K562 (cell line): ENCODE measurements around the gene TRAPPC5. TPM values are rescaled to one million over a fixed set of nuclear protein-coding genes. Genes with fewer than 3 reads are reported as not detected.

Source experiments
- CBFA2T3 ChIP-seq: fragments of 450-650 bp; IDR thresholded peaks from 2 replicates; pipeline ENCODE4 v1.6.1; 2017
- CBX5 ChIP-seq: IDR thresholded peaks from 2 replicates; pipeline ENCODE4 v1.6.1; 2014; ENCODE audit warnings: low read depth, borderline replicate concordance
- E2F1 ChIP-seq: sonication (generic); formaldehyde crosslinking; IDR thresholded peaks from 2 replicates; pipeline ENCODE4 v1.8.1; 2023; ENCODE audit warnings: mild to moderate bottlenecking, missing genetic modification reagents, moderate library complexity
- ETS2 ChIP-seq: IDR thresholded peaks from 2 replicates; pipeline ENCODE4 v1.6.1; 2016; ENCODE audit warnings: borderline replicate concordance, missing genetic modification characterization, mild to moderate bottlenecking, moderate library complexity, missing compliant biosample characterization; ENCODE audit not compliant: poor library complexity, severe bottlenecking
- GABPA ChIP-seq: fragments of 200-800 bp; sonication (Bioruptor generic); conservative IDR thresholded peaks from 2 replicates; pipeline ENCODE4 v1.6.1; 2016; ENCODE audit warnings: low read depth, missing genetic modification characterization, missing compliant biosample characterization
- KAT8 ChIP-seq: fragments of 450-650 bp; IDR thresholded peaks from 2 replicates; pipeline ENCODE4 v1.6.1; 2016; ENCODE audit warnings: low read depth, mild to moderate bottlenecking
- KLF6 ChIP-seq: fragments of 250-450 bp; sonication (Bioruptor Pico); IDR thresholded peaks from 2 replicates; pipeline ENCODE4 v1.4.0; 2020; ENCODE audit warnings: mild to moderate bottlenecking, moderate library complexity, borderline replicate concordance
- NBN ChIP-seq: fragments of 450-650 bp; IDR thresholded peaks from 2 replicates; pipeline ENCODE4 v1.6.1; 2016; ENCODE audit warnings: low read depth, mild to moderate bottlenecking
- NKRF ChIP-seq: fragments of 450-650 bp; IDR thresholded peaks from 2 replicates; pipeline ENCODE4 v1.6.1; 2016; ENCODE audit warnings: borderline replicate concordance
- RAD21 ChIP-seq, 2 experiments: fragments of 250-450 bp in 1 of 2; fragments of 450-650 bp in 1 of 2; sonication (Bioruptor Pico) in 1 of 2; formaldehyde crosslinking in 1 of 2; IDR thresholded peaks in 1 of 2; conservative IDR thresholded peaks in 1 of 2; 2 replicates each; pipeline versions ENCODE4 v1.4.0 to v1.8.0; 2020 to 2022; ENCODE audit warnings: mild to moderate bottlenecking in 2 of 2, moderate library complexity in 1 of 2
- SAFB ChIP-seq: fragments of 200-400 bp; formaldehyde crosslinking; IDR thresholded peaks from 2 replicates; pipeline ENCODE4 v1.6.1; 2017; ENCODE audit warnings: low read depth, low read length, borderline replicate concordance
- SLC30A9 ChIP-seq: fragments of 250-450 bp; sonication (Bioruptor Pico); IDR thresholded peaks from 2 replicates; pipeline ENCODE4 v1.8.0; 2022; ENCODE audit warnings: mild to moderate bottlenecking, moderate library complexity
- SMARCC2 ChIP-seq: fragments of 450-650 bp; IDR thresholded peaks from 2 replicates; pipeline ENCODE4 v1.6.1; 2017; ENCODE audit warnings: antibody characterized with exemption, moderate library complexity, mild to moderate bottlenecking, low read depth
- TAF7 ChIP-seq: fragments of 450-650 bp; IDR thresholded peaks from 2 replicates; pipeline ENCODE4 v1.6.1; 2016; ENCODE audit warnings: missing genetic modification characterization, missing compliant biosample characterization
- THAP12 ChIP-seq: fragments of 250-450 bp; sonication (Bioruptor Pico); IDR thresholded peaks from 2 replicates; pipeline ENCODE4 v1.9.0; 2021; ENCODE audit warnings: mild to moderate bottlenecking, inconsistent platforms
- TSHZ1 ChIP-seq: fragments of 250-450 bp; sonication (Bioruptor Pico); IDR thresholded peaks from 2 replicates; pipeline ENCODE4 v1.4.0; 2020; ENCODE audit warnings: mild to moderate bottlenecking, moderate library complexity
- XRCC3 ChIP-seq: fragments of 450-650 bp; IDR thresholded peaks from 2 replicates; pipeline ENCODE4 v1.6.1; 2017; ENCODE audit warnings: mild to moderate bottlenecking, moderate library complexity
- ZBTB8A ChIP-seq: fragments of 450-650 bp; IDR thresholded peaks from 2 replicates; pipeline ENCODE4 v1.6.1; 2018; ENCODE audit warnings: mild to moderate bottlenecking, moderate library complexity; ENCODE audit not compliant: partially characterized antibody
- ZNF354B ChIP-seq: fragments of 250-450 bp; sonication (Bioruptor Pico); IDR thresholded peaks from 2 replicates; pipeline ENCODE4 v1.4.0; 2020
- ZNF766 ChIP-seq: fragments of 200-800 bp; sonication (Bioruptor generic); conservative IDR thresholded peaks from 2 replicates; pipeline ENCODE4 v1.6.1; 2016; ENCODE audit warnings: missing genetic modification characterization, missing compliant biosample characterization
- polyA plus RNA-seq, 8 experiments: library from polyadenylated mRNA; depleted of rRNA in 4 of 8; stranded (reverse) in 5 of 8; unstranded in 3 of 8; fragments of >200 nt; fragmentation: Nextera tagmentation in 2 of 8; fragmentation: Illumina TruSeq in 1 of 8; extraction: Ambion mirVana in 2 of 8; extraction: Trizol in 1 of 8; gene quantifications; 2 replicates each; pipeline versions ENCODE4 v1.2.1 to v1.2.3, GENCODE V29; 2011 to 2014; ENCODE audit warnings: inconsistent platforms in 1 of 8, missing spikeins in 1 of 8
- total RNA-seq, 7 experiments: library from RNA; depleted of rRNA in 6 of 7; stranded (reverse); fragments of >200 nt in 6 of 7; fragmentation: Illumina TruSeq in 2 of 7; extraction: Trizol in 2 of 7; gene quantifications; 2 replicates each; pipeline versions ENCODE4 v1.2.1 to v1.2.3, GENCODE V29; 2011 to 2021; ENCODE audit warnings: low replicate concordance in 1 of 7

TRAPPC5 gene
- total and polyA plus RNA-seq, 9 of the 15 experiments (the other 6 are each of a cell fraction or from before 2014, with no cell fraction given) = 2.0 to 76.9 (median 29.3) TPM

GRCh38 chr19:7652061-7652641 lies 28.5 kb upstream of the TRAPPC5 start (continued):
- TF ChIP-seq RAD21 (CRISPR knock-in tag; conservative IDR thresholded peaks at IDR 0.05 in 1 of 2, IDR thresholded peaks at IDR 0.05 in 1 of 2) (peak; percentile 71 to 79), E2F1 (CRISPR knock-in tag) (no peak), NBN (no peak), KAT8 (no peak), TSHZ1 (no peak), ZNF766 (peak; percentile 74; the same call in 1 of the 2 replicates), GABPA (no peak), SLC30A9 (CRISPR knock-in tag) (no peak), CBX5 (no peak), SMARCC2 (no peak), CBFA2T3 (peak; percentile 25; the same call in 1 of the 2 replicates), ZBTB8A (no peak), TAF7 (tag) (no peak), NKRF (no peak), SAFB (no peak), KLF6 (CRISPR knock-in tag) (peak; percentile 1; the same call in 1 of the 2 replicates), XRCC3 (no peak), ETS2 (tag) (no peak), ZNF354B (no peak), THAP12 (no peak)
